ENCODE measurements around the gene CDH23.

The CDH23 gene

GRCh38 chr10:71424496-71425194 lies 27.9 kb downstream of the CDH23 start:
- H3K27me3 ChIP-seq, result peaks cover 0 to 29% of the 10 kb centered on the region in 2 donors
- no peaks in the 10 kb centered on the region for H3K9me3 ChIP-seq
- H3K4me1 ChIP-seq, result no peaks in the 10 kb centered on the region
- intact Hi-C loops (cut with DNase I; ENCODE audit: low total_unique reads), result no loop called here
- no peak overlapping the region for H3K4me3 ChIP-seq
- no peak overlapping the region for H3K27ac ChIP-seq
- no peaks in the 10 kb centered on the region for H3K36me3 ChIP-seq
- no peak for TF ChIP-seq CTCF (IDR thresholded peaks at IDR 0.05)
- no peak for DNase-seq

- Histone ChIP-seq H3K9me3 (no peaks in the 10 kb centered on the region), H3K4me3 (no peak overlapping the region), H3K36me3 (no peaks in the 10 kb centered on the region), H3K27me3 (peaks cover 0 to 27% of the 10 kb centered on the region in 2 donors), H3K4me1 (no peaks in the 10 kb centered on the region), H3K27ac (no peak overlapping the region)
- TF ChIP-seq CTCF (IDR thresholded peaks at IDR 0.05), result no peak
- DNase-seq, result no peak
- intact Hi-C loops (cut with DNase I; ENCODE audit: low total_unique reads), result no loop called here
Measured at GRCh38 chr10:71426058-71426605, 29.4 kb downstream of the CDH23 start.

- Histone ChIP-seq H3K4me3 (no peak overlapping the region), H3K36me3 (no peaks in the 10 kb centered on the region), H3K27me3 (peaks cover 0 to 27% of the 10 kb centered on the region in 2 donors), H3K9me3 (no peaks in the 10 kb centered on the region), H3K4me1 (no peaks in the 10 kb centered on the region), H3K27ac (no peak overlapping the region)
- DNase-seq, result no peak
- TF ChIP-seq CTCF (IDR thresholded peaks at IDR 0.05), result no peak
- intact Hi-C loops (cut with DNase I; ENCODE audit: low total_unique reads), result no loop called here
Measured at GRCh38 chr10:71427246-71427645, 30.5 kb downstream of the CDH23 start.

GRCh38 chr10:71429304-71429703 lies 32.6 kb downstream of the CDH23 start:
- no peak overlapping the region for H3K27ac ChIP-seq
- H3K4me1 ChIP-seq, result no peaks in the 10 kb centered on the region
- H3K4me3 ChIP-seq, result no peak overlapping the region
- DNase-seq, result peak in 1 of 2 donors; percentile 33
- H3K9me3 ChIP-seq, result no peaks in the 10 kb centered on the region
- no peaks in the 10 kb centered on the region for H3K36me3 ChIP-seq
- intact Hi-C loops (cut with DNase I; ENCODE audit: low total_unique reads), result no loop called here
- peaks cover 0 to 15% of the 10 kb centered on the region in 2 donors for H3K27me3 ChIP-seq
- no peak for TF ChIP-seq CTCF (IDR thresholded peaks at IDR 0.05)

GRCh38 chr10:71429929-71430328 lies 33.2 kb downstream of the CDH23 start:
- Histone ChIP-seq H3K9me3 (no peaks in the 10 kb centered on the region), H3K36me3 (no peaks in the 10 kb centered on the region), H3K4me3 (no peak overlapping the region), H3K4me1 (no peaks in the 10 kb centered on the region), H3K27me3 (peaks cover 0 to 10% of the 10 kb centered on the region in 2 donors), H3K27ac (no peak overlapping the region)
- TF ChIP-seq CTCF (IDR thresholded peaks at IDR 0.05), result no peak
- DNase-seq, result no peak
- intact Hi-C loops (cut with DNase I; ENCODE audit: low total_unique reads), result no loop called here
